ENCODE results near the gene COPS4. TPM values are rescaled to one million over a fixed set of nuclear protein-coding genes. Genes with fewer than 3 reads are reported as not detected.

COPS4 gene
- total RNA-seq, 4 donors from 2014 or later = 29.5 to 62.1 (median 43.0) TPM

GRCh38 chr4:83010522-83011318, 24.3 kb upstream of the COPS4 start, which contains the start of gene LIN54:
Gene LIN54 (minus strand): TSS chr4:83010823. CDS start chr4:82984844, 25,979 bp downstream.
- H3K27me3 ChIP-seq = no peaks in the 10 kb centered on the region
- peaks cover 7 to 42% (median 20%) of the 10 kb centered on the region in 4 donors for H3K4me1 ChIP-seq
- H3K4me3 ChIP-seq = peak within 1 kb of the TSS; percentile 50 to 80 (median 72)
- H3K9me3 ChIP-seq = no peaks in the 10 kb centered on the region
- H3K27ac ChIP-seq = peak within 1 kb of the TSS; percentile 82 to 90 (median 89)
- WGBS, 2 donors = 0 to 1% methylated on average over 41 to 44 of the region's 54 CpGs
- no peaks in the 10 kb centered on the region for H3K36me3 ChIP-seq
- peak; percentile 54 to 55 for DNase-seq (ENCODE audit: low spot score in 2 of 2)
- no peak for TF ChIP-seq EP300 (IDR thresholded peaks at IDR 0.05)
- TF ChIP-seq CTCF (IDR thresholded peaks at IDR 0.05) = no peak
- no peak for TF ChIP-seq POLR2A (IDR thresholded peaks at IDR 0.05)

- H3K9me3 ChIP-seq = no peaks in the 10 kb centered on the region
- peak overlapping the region; percentile 50 to 81 (median 70) for H3K4me3 ChIP-seq
- peaks cover 7 to 42% (median 20%) of the 10 kb centered on the region in 4 donors for H3K4me1 ChIP-seq
- no peak for DNase-seq (ENCODE audit: low spot score in 2 of 2)
- WGBS, 2 donors = 0 to 4% methylated on average over 5 of the region's 5 CpGs
- no peaks in the 10 kb centered on the region for H3K36me3 ChIP-seq
- no peak for TF ChIP-seq CTCF (IDR thresholded peaks at IDR 0.05)
- TF ChIP-seq POLR2A (IDR thresholded peaks at IDR 0.05) = no peak
- TF ChIP-seq EP300 (IDR thresholded peaks at IDR 0.05) = no peak
- H3K27me3 ChIP-seq = no peaks in the 10 kb centered on the region
- H3K27ac ChIP-seq = peak overlapping the region; percentile 85 to 90 (median 88)
These were observed 23.2 kb upstream of the COPS4 start for GRCh38 chr4:83011689-83012199.

- H3K36me3 ChIP-seq = no peaks in the 10 kb centered on the region
- 1 to 2% methylated on average over 23 to 29 of the region's 43 CpGs for WGBS, 2 donors
- H3K9me3 ChIP-seq = no peaks in the 10 kb centered on the region
- H3K27ac ChIP-seq = peak overlapping the region; percentile 85 to 90 (median 88)
- TF ChIP-seq EP300 (IDR thresholded peaks at IDR 0.05) (no peak), CTCF (IDR thresholded peaks at IDR 0.05) (no peak), POLR2A (IDR thresholded peaks at IDR 0.05) (no peak)
- peaks cover 7 to 42% (median 20%) of the 10 kb centered on the region in 4 donors for H3K4me1 ChIP-seq
- H3K4me3 ChIP-seq = peak overlapping the region; percentile 50 to 81 (median 70)
- H3K27me3 ChIP-seq = no peaks in the 10 kb centered on the region
- DNase-seq (ENCODE audit: low spot score in 2 of 2) = no peak
These were observed 22.7 kb upstream of the COPS4 start for GRCh38 chr4:83012200-83012686.

- Histone ChIP-seq H3K27ac (peak overlapping the region; percentile 85 to 90 (median 88)), H3K36me3 (no peaks in the 10 kb centered on the region), H3K27me3 (no peaks in the 10 kb centered on the region), H3K4me1 (peaks cover 7 to 42% (median 20%) of the 10 kb centered on the region in 4 donors), H3K9me3 (no peaks in the 10 kb centered on the region), H3K4me3 (peak overlapping the region; percentile 50 to 81 (median 70))
- TF ChIP-seq POLR2A (IDR thresholded peaks at IDR 0.05) = peak; percentile 37 to 74
- TF ChIP-seq EP300 (IDR thresholded peaks at IDR 0.05) = peak; percentile 85 to 97
- peak; percentile 59 to 88 (median 60) for TF ChIP-seq CTCF (IDR thresholded peaks at IDR 0.05)
- WGBS, 2 donors = 0% methylated on average over 7 to 47 of the region's 73 CpGs
- peak; percentile 92 to 94 for DNase-seq (ENCODE audit: low spot score in 2 of 2)
These were observed 22.1 kb upstream of the COPS4 start for GRCh38 chr4:83012687-83013419.
